Esophagus muscularis mucosa (tissue), 4 donors: ENCODE measurements around the gene ATF6. TPM values are rescaled to one million over a fixed set of nuclear protein-coding genes. Genes with fewer than 3 reads are reported as not detected.

Experiments
- DNase-seq: peaks from one replicate; pipeline ENCODE4 v3.0.0-alpha.2; 2017; ENCODE audit errors: extremely low spot score
- H3K27ac ChIP-seq, 4 donors: fragments of 200-600 bp; sonication (generic); replicated peaks in 1 of 4; 1 replicate in 3 of 4; 2 replicates in 1 of 4; pipeline ENCODE4 v1.5.1; 2016 to 2019; ENCODE audit warnings: mild to moderate bottlenecking in 1 of 4
- H3K27me3 ChIP-seq, 4 donors: fragments of 200-600 bp; sonication (generic); one replicate each; pipeline versions ENCODE4 v1.5.1 to v1.6.0; 2016 to 2019
- H3K36me3 ChIP-seq, 4 donors: fragments of 200-600 bp; sonication (generic); one replicate each; pipeline ENCODE4 v1.5.1; 2016 to 2019
- H3K4me1 ChIP-seq, 4 donors: fragments of 200-600 bp; sonication (generic); one replicate each; pipeline ENCODE4 v1.5.1; 2016 to 2019
- H3K4me3 ChIP-seq, 4 donors: fragments of 200-600 bp; sonication (generic); 1 replicate in 2 of 4; 2 replicates in 2 of 4; pipeline ENCODE4 v1.5.1; 2016 to 2019; ENCODE audit warnings: mild to moderate bottlenecking in 4 of 4, moderate library complexity in 1 of 4
- H3K9me3 ChIP-seq, 4 donors: fragments of 200-600 bp; sonication (generic); 1 replicate in 3 of 4; 2 replicates in 1 of 4; pipeline ENCODE4 v1.5.1; 2016 to 2019
- CTCF ChIP-seq, 3 experiments: fragments of 200-600 bp in 2 of 3; fragments of 450-650 bp in 1 of 3; sonication (generic) in 2 of 3; IDR thresholded peaks; one replicate each; pipeline ENCODE4 v1.5.1; 2017 to 2019; ENCODE audit warnings: antibody characterized with exemption in 3 of 3, mild to moderate bottlenecking in 2 of 3, moderate library complexity in 1 of 3
- EP300 ChIP-seq: sonication (generic); formaldehyde crosslinking; IDR thresholded peaks from one replicate; pipeline ENCODE4 v1.6.1; 2017; ENCODE audit warnings: antibody characterized with exemption
- POLR2A ChIP-seq: fragments of 450-650 bp; IDR thresholded peaks from one replicate; pipeline ENCODE4 v1.6.1; 2017; ENCODE audit warnings: antibody characterized with exemption, moderate library complexity, mild to moderate bottlenecking, low read depth
- POLR2AphosphoS5 ChIP-seq, 2 donors: sonication (generic); formaldehyde crosslinking; IDR thresholded peaks; one replicate each; pipeline ENCODE4 v1.6.1; 2017; ENCODE audit warnings: antibody characterized with exemption in 2 of 2
- WGBS: methylation state at CpG from one replicate; pipeline ENCODE4 v1.1.5; 2018; 5-methylcytosine and 5-hydroxymethylcytosine counted together
- intact Hi-C: fragments of 100-400 bp; cut with DNase I; formaldehyde crosslinking; loops from one replicate; pipeline ENCODE4 v1.15.1; 2023
- total RNA-seq, 4 donors: library from RNA; depleted of rRNA; stranded (reverse); fragments of >200 nt; gene quantifications; one replicate each; pipeline versions ENCODE4 v1.1.0 to v1.2.1, GENCODE V29; 2016

The ATF6 gene
- total RNA-seq, 4 donors from 2014 or later, result 24.5 to 30.6 (median 27.4) TPM

DNA sequence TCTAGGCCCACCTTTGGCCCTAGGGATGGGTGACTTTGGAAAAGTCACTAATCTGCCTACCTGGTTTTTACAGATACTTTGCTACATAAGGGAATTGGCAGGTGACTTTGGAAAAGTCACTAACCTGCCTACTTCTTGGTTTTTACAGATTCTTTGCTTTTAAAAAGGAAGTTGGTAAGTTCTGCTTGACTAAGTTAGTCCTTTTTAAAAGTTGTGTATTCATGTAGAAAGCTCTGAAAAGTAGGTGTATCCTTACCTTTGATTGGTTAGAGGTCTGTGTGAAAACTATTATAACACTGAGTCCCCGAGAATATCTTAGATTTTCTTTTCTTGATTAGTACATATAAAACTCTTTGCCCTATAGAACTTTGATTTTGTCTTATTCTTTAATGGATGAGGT is 12.4 kb downstream of the ATF6 start:
- peaks cover 0 to 24% (median 11%) of the 10 kb centered on the region in 4 donors for H3K36me3 ChIP-seq
- H3K4me3 ChIP-seq, result no peak overlapping the region
- intact Hi-C loops, result no loop called here
- DNase-seq, result no peak
- H3K9me3 ChIP-seq, result no peaks in the 10 kb centered on the region
- TF ChIP-seq EP300 (no peak), POLR2AphosphoS5 (IDR thresholded peaks at IDR 0.05) (no peak), POLR2A (no peak), CTCF (IDR thresholded peaks at IDR 0.05) (no peak)
- no peaks in the 10 kb centered on the region for H3K27me3 ChIP-seq
- no peak overlapping the region for H3K27ac ChIP-seq
- 94% methylated on average over 1 of the region's 1 CpG for WGBS
- peaks cover 0 to 19% (median 13%) of the 10 kb centered on the region in 4 donors for H3K4me1 ChIP-seq

- DNase-seq, result no peak
- Histone ChIP-seq H3K4me1 (peaks cover 0 to 17% (median 13%) of the 10 kb centered on the region in 4 donors), H3K36me3 (peaks cover 5 to 33% (median 18%) of the 10 kb centered on the region in 4 donors), H3K27ac (no peak overlapping the region), H3K27me3 (no peaks in the 10 kb centered on the region), H3K4me3 (no peak overlapping the region), H3K9me3 (no peaks in the 10 kb centered on the region)
- no peak for TF ChIP-seq CTCF (IDR thresholded peaks at IDR 0.05)
- intact Hi-C loops, result no loop called here
- WGBS, result 85% methylated on average over 2 of the region's 2 CpGs
Measured at GRCh38 chr1:161779393-161779792, 13.3 kb downstream of the ATF6 start.

DNA sequence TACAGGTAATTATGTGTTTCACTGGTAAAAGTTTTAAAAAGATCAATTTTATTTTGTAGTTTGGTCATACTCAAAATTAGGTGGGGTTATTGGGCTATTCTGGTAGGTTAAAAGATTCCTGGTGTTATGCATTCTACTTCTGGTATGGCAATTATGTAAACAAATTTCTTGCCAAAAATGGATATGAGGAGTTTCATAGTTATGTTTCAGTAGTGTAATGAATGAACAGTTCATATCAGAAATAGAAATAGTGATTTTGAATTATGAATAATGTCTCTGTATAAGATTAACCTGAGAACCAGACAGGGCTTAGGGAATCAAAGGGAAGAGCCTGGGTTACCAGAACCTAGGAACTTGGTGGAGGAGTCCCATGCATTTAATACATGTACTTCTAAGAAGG is 15.9 kb downstream of the ATF6 start:
- peaks cover 0 to 12% (median 11%) of the 10 kb centered on the region in 4 donors for H3K4me1 ChIP-seq
- intact Hi-C loops, result no loop called here
- no peak overlapping the region for H3K27ac ChIP-seq
- no peak overlapping the region for H3K4me3 ChIP-seq
- H3K9me3 ChIP-seq, result no peaks in the 10 kb centered on the region
- H3K27me3 ChIP-seq, result no peaks in the 10 kb centered on the region
- peaks cover 13 to 59% (median 38%) of the 10 kb centered on the region in 4 donors for H3K36me3 ChIP-seq
- DNase-seq, result no peak
- TF ChIP-seq POLR2AphosphoS5 (IDR thresholded peaks at IDR 0.05), result no peak
- TF ChIP-seq EP300, result no peak
- no peak for TF ChIP-seq POLR2A
- TF ChIP-seq CTCF (IDR thresholded peaks at IDR 0.05), result no peak

DNA sequence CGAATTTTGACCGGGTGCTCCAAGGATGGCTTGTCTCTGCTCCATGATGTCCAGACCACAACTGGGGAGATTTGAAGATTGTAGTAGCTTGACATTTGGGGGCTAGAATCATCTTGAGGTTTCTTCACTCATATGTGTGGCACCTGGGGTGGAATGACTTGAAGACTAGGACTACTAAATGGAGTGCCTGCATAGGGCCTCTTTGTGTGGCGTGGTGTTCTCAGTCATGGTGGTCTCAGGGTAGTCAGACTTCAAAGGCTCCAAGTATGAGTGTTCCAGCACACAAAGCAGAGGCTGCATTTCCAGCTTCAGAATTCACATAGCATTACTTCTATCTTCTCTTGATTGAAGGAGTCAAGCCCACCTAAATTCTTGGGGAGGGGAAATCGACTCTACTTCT is 16.8 kb downstream of the ATF6 start:
- Histone ChIP-seq H3K4me1 (peaks cover 0 to 12% (median 11%) of the 10 kb centered on the region in 4 donors), H3K36me3 (peaks cover 13 to 68% (median 43%) of the 10 kb centered on the region in 4 donors), H3K27ac (no peak overlapping the region), H3K9me3 (no peaks in the 10 kb centered on the region), H3K27me3 (no peaks in the 10 kb centered on the region), H3K4me3 (no peak overlapping the region)
- DNase-seq, result no peak
- intact Hi-C loops, result no loop called here
- WGBS, result 100% methylated on average over 4 of the region's 4 CpGs
- TF ChIP-seq EP300 (no peak), POLR2AphosphoS5 (IDR thresholded peaks at IDR 0.05) (no peak), CTCF (IDR thresholded peaks at IDR 0.05) (no peak), POLR2A (no peak)

- Histone ChIP-seq H3K27me3 (no peaks in the 10 kb centered on the region), H3K4me1 (peaks cover 0 to 12% (median 11%) of the 10 kb centered on the region in 4 donors), H3K4me3 (no peak overlapping the region), H3K36me3 (peaks cover 13 to 70% (median 43%) of the 10 kb centered on the region in 4 donors), H3K27ac (no peak overlapping the region), H3K9me3 (no peaks in the 10 kb centered on the region)
- intact Hi-C loops, result no loop called here
- TF ChIP-seq CTCF (IDR thresholded peaks at IDR 0.05) (no peak), EP300 (no peak), POLR2AphosphoS5 (IDR thresholded peaks at IDR 0.05) (no peak), POLR2A (no peak)
- 77% methylated on average over 1 of the region's 1 CpG for WGBS
- no peak for DNase-seq
Measured at GRCh38 chr1:161784968-161785367, 18.8 kb downstream of the ATF6 start.
